Panc1 (cell line): ENCODE data around the gene MS4A6E. TPM values are rescaled to one million over a fixed set of nuclear protein-coding genes. Genes with fewer than 3 reads are reported as not detected.

Experiments
- ATAC-seq: fragments of 200-7000 bp; cut with Tn5 transposase; 2 replicates; pipeline ENCODE4 v1.9.1; 2020; ENCODE audit warnings: mild to moderate bottlenecking, moderate library complexity
- BruUV-seq: library from RNA; stranded (reverse); fragments of 400-500 nt; replicated peaks from 2 replicates; lab custom pipeline; 2021; lab: Mats Ljungman, UMichigan
- CTCF ChIA-PET: fragments of 300-600 bp; sonication (Branson Sonifier 250); formaldehyde crosslinking; loops from one replicate; lab custom pipeline; 2022; ENCODE audit warnings: antibody characterized with exemption; lab: Charles Lee
- POLR2A ChIA-PET: fragments of 300-600 bp; sonication (Branson Sonifier 250); formaldehyde crosslinking; loops from one replicate; lab custom pipeline; 2022; ENCODE audit warnings: antibody characterized with exemption; lab: Charles Lee
- DNase-seq: peaks from one replicate; pipeline ENCODE4 v3.0.0-alpha.2; 2010; ENCODE audit warnings: low read depth, low spot score
- H3K27ac ChIP-seq: 2 replicates; pipeline ENCODE4 v1.5.1; 2011; ENCODE audit warnings: mild to moderate bottlenecking, low read length, inconsistent platforms
- H3K27me3 ChIP-seq: fragments of 200-500 bp; sonication (Bioruptor generic); 2 replicates; pipeline ENCODE4 v1.6.0; 2014; ENCODE audit warnings: low read length, inconsistent platforms; ENCODE audit not compliant: control insufficient read depth, insufficient read depth
- H3K36me3 ChIP-seq: fragments of 200-500 bp; sonication (Bioruptor generic); 2 replicates; pipeline ENCODE4 v1.5.1; 2014; ENCODE audit warnings: inconsistent platforms, mild to moderate bottlenecking, low read length, moderate library complexity; ENCODE audit not compliant: control insufficient read depth, insufficient read depth
- H3K4me1 ChIP-seq: 2 replicates; pipeline ENCODE4 v1.5.1; 2011; ENCODE audit warnings: inconsistent platforms, mild to moderate bottlenecking, low read length, moderate library complexity; ENCODE audit not compliant: control insufficient read depth, insufficient read depth
- H3K4me3 ChIP-seq, 2 experiments: 2 replicates each; pipeline ENCODE4 v1.5.1; 2011 to 2012; ENCODE audit warnings: low read depth in 2 of 2, low read length in 2 of 2, mild to moderate bottlenecking in 2 of 2, inconsistent platforms in 1 of 2, moderate library complexity in 1 of 2
- H3K9me3 ChIP-seq: fragments of 200-500 bp; sonication (Bioruptor generic); 2 replicates; pipeline ENCODE4 v1.5.1; 2014; ENCODE audit warnings: low read depth, mild to moderate bottlenecking, inconsistent platforms, low read length, moderate library complexity; ENCODE audit not compliant: control insufficient read depth, insufficient read depth
- POLR2AphosphoS5 ChIP-seq: IDR thresholded peaks from 2 replicates; pipeline ENCODE4 v1.6.1; 2012; ENCODE audit warnings: mild to moderate bottlenecking, low read depth, low read length, moderate library complexity
- SIN3A ChIP-seq: IDR thresholded peaks from 2 replicates; pipeline ENCODE4 v1.6.1; 2012; ENCODE audit warnings: low read depth, mild to moderate bottlenecking, low read length, moderate library complexity, borderline replicate concordance; ENCODE audit not compliant: insufficient read depth
- TCF7L2 ChIP-seq: IDR thresholded peaks from 2 replicates; pipeline ENCODE4 v1.6.1; 2011; ENCODE audit warnings: mild to moderate bottlenecking, low read depth, low read length, inconsistent platforms
- in situ Hi-C: cut with HindIII; loops from 2 replicates; pipeline ENCODE4 v1.10.0; 2016; ENCODE audit warnings: low sequenced_read_pairs, low pct_unique_long_range_greater_than_20kb
- intact Hi-C: fragments of 100-400 bp; cut with micrococcal nuclease; formaldehyde crosslinking; loops from one replicate; pipeline ENCODE4 v1.10.0; 2022; ENCODE audit not compliant: unreplicated experiment
- total RNA-seq: library from RNA; stranded (reverse); gene quantifications from one replicate; pipeline ENCODE4 v1.2.1, GENCODE V29; 2021; ENCODE audit not compliant: unreplicated experiment
- TF ChIP-seq, protein P1 (sequence below), 2 experiments: IDR thresholded peaks; 2 replicates each; pipeline ENCODE4 v1.6.1; 2011 to 2012; ENCODE audit warnings: low read depth in 2 of 2, control low read depth in 1 of 2, low read length in 1 of 2, mild to moderate bottlenecking in 1 of 2, moderate library complexity in 1 of 2; ENCODE audit not compliant: insufficient read depth in 1 of 2
- TF ChIP-seq, protein P2 (sequence below): fragments of 450-650 bp; IDR thresholded peaks from 2 replicates; pipeline ENCODE4 v1.5.1; 2017; ENCODE audit warnings: mild to moderate bottlenecking

MS4A6E gene
- total RNA-seq, 1 experiment from 2014 or later, result not detected

DNA sequence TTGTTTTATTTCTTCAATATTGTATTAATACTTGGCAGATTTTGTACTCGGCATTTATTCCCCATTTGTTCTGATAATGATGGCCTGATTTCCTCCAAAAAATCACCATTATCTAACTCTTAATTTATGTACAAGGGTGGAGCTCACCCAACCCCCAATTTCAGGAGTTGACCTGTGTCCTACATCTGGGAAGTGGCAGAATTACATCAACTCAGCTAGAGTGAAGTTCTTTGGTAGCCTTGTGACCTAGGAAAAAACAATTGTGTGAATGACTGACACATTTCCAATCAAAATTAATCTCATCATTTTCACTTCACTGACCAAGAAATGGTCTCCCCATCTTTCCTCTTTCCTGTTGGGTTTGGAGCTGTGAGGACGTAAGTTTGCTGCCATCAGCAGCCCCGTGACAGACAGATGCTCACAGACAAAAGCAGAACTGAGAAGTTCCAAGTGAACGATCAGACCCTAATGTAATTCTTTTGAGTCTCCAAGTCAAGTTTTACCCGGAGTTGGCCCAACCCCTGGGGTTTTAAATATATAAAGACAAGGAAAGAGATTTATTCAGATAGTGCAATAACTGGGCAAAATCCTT is 16.6 kb upstream of the MS4A6E start:
- DNase-seq (no peak), ATAC-seq (no peak)
- CTCF ChIA-PET, result no interaction called here
- Histone ChIP-seq H3K27ac (no peak overlapping the region), H3K9me3 (no peaks in the 10 kb centered on the region), H3K36me3 (no peaks in the 10 kb centered on the region), H3K27me3 (no peaks in the 10 kb centered on the region; the same call in 1 of the 2 replicates), H3K4me1 (no peaks in the 10 kb centered on the region), H3K4me3 (no peak overlapping the region)
- no TSS peak for BruUV-seq
- intact Hi-C loops, result no loop called here
- POLR2A ChIA-PET, result no interaction called here
- TF ChIP-seq POLR2AphosphoS5, result no peak
- TF ChIP-seq, protein P1, sequence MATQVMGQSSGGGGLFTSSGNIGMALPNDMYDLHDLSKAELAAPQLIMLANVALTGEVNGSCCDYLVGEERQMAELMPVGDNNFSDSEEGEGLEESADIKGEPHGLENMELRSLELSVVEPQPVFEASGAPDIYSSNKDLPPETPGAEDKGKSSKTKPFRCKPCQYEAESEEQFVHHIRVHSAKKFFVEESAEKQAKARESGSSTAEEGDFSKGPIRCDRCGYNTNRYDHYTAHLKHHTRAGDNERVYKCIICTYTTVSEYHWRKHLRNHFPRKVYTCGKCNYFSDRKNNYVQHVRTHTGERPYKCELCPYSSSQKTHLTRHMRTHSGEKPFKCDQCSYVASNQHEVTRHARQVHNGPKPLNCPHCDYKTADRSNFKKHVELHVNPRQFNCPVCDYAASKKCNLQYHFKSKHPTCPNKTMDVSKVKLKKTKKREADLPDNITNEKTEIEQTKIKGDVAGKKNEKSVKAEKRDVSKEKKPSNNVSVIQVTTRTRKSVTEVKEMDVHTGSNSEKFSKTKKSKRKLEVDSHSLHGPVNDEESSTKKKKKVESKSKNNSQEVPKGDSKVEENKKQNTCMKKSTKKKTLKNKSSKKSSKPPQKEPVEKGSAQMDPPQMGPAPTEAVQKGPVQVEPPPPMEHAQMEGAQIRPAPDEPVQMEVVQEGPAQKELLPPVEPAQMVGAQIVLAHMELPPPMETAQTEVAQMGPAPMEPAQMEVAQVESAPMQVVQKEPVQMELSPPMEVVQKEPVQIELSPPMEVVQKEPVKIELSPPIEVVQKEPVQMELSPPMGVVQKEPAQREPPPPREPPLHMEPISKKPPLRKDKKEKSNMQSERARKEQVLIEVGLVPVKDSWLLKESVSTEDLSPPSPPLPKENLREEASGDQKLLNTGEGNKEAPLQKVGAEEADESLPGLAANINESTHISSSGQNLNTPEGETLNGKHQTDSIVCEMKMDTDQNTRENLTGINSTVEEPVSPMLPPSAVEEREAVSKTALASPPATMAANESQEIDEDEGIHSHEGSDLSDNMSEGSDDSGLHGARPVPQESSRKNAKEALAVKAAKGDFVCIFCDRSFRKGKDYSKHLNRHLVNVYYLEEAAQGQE (IDR thresholded peaks at IDR 0.05; ENCODE audit: insufficient read depth in 1 of 2, low read depth in 2 of 2, low read length in 1 of 2), result no peak
- in situ Hi-C loops, result no loop called here

DNA sequence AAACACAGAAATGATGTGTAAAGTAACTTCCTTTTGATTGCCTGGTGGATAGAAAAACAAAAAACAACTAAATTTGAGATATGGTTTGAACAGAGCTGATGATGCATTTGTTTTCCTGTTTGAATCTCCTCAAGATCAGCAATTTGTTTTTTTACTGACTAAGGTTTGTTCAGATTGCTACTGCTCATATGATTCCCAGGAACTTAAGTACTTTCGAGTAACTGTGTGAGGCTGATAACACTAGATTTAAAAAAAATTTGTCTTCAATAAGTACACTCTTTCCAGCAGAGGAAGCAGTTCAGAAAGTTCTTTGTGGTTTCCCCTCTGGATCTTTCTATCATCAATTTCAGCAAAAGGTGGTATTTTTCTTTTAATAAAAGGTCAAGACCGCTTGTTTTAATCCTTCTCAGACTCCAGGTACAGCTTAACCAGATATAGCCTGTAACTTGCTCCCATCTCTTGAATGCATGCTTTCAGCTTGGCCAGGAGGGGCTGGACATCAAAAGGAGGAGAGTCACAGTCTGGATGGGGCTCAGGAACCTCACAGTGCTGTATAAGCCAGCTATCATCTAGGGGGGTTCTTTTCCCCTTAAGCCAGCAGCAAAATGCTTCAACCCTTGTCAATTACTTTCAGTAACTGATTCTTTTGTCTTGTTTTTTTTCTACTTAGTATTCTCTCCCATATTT is 12.3 kb upstream of the MS4A6E start:
- ATAC-seq, result no peak
- H3K27ac ChIP-seq, result no peak overlapping the region
- TF ChIP-seq TCF7L2 (no peak), POLR2AphosphoS5 (no peak)
- H3K36me3 ChIP-seq, result no peaks in the 10 kb centered on the region
- BruUV-seq, result no TSS peak
- no peaks in the 10 kb centered on the region for H3K9me3 ChIP-seq
- DNase-seq, result no peak
- H3K4me1 ChIP-seq, result no peaks in the 10 kb centered on the region
- CTCF ChIA-PET, result no interaction called here
- H3K27me3 ChIP-seq, result no peaks in the 10 kb centered on the region; the same call in 1 of the 2 replicates
- POLR2A ChIA-PET, result no interaction called here
- intact Hi-C loops (no loop called here), in situ Hi-C loops (no loop called here)
- no peak overlapping the region for H3K4me3 ChIP-seq

DNA sequence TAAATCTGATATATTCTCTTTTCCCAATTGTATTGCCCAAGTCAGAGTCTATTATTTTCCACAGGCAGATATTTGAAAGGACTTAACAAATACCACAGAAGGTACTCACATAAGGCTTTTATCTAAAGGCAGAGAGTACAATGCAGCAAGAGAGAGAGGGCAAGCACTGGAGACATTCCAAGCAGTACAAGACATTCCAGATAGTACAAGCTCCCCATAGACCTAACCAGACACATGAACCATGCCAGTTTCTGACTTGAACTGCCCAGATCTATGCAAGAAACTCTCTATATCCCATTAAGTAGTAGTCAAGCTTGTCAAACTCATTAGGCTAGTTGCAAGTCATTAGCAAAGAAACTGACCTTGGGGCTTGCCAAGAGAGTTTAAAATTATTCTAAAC is 11.2 kb upstream of the MS4A6E start:
- intact Hi-C loops, result no loop called here
- Histone ChIP-seq H3K4me3 (no peak overlapping the region), H3K27me3 (no peaks in the 10 kb centered on the region; the same call in 1 of the 2 replicates), H3K4me1 (no peaks in the 10 kb centered on the region), H3K36me3 (no peaks in the 10 kb centered on the region), H3K27ac (no peak overlapping the region), H3K9me3 (no peaks in the 10 kb centered on the region)
- in situ Hi-C loops, result no loop called here
- CTCF ChIA-PET, result no interaction called here
- POLR2A ChIA-PET, result no interaction called here
- ATAC-seq (no peak), DNase-seq (no peak)
- TF ChIP-seq TCF7L2 (no peak), SIN3A (no peak), POLR2AphosphoS5 (no peak)
- TF ChIP-seq, protein P1 (IDR thresholded peaks at IDR 0.05; ENCODE audit: insufficient read depth in 1 of 2, low read depth in 2 of 2, low read length in 1 of 2), result no peak
- TF ChIP-seq, protein P2, sequence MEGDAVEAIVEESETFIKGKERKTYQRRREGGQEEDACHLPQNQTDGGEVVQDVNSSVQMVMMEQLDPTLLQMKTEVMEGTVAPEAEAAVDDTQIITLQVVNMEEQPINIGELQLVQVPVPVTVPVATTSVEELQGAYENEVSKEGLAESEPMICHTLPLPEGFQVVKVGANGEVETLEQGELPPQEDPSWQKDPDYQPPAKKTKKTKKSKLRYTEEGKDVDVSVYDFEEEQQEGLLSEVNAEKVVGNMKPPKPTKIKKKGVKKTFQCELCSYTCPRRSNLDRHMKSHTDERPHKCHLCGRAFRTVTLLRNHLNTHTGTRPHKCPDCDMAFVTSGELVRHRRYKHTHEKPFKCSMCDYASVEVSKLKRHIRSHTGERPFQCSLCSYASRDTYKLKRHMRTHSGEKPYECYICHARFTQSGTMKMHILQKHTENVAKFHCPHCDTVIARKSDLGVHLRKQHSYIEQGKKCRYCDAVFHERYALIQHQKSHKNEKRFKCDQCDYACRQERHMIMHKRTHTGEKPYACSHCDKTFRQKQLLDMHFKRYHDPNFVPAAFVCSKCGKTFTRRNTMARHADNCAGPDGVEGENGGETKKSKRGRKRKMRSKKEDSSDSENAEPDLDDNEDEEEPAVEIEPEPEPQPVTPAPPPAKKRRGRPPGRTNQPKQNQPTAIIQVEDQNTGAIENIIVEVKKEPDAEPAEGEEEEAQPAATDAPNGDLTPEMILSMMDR, result no peak
- BruUV-seq, result no TSS peak
